GM12873 (cell line): ENCODE results near the gene NKX3-2.

Experiments
- TF ChIP-seq, protein P1 (sequence below): IDR thresholded peaks from 2 replicates; pipeline ENCODE4 v1.5.1; 2012; ENCODE audit warnings: low read depth, mild to moderate bottlenecking, moderate library complexity, low read length, control low read depth; ENCODE audit not compliant: insufficient read depth; ENCODE audit errors: missing control alignments

NKX3-2 gene

DNA sequence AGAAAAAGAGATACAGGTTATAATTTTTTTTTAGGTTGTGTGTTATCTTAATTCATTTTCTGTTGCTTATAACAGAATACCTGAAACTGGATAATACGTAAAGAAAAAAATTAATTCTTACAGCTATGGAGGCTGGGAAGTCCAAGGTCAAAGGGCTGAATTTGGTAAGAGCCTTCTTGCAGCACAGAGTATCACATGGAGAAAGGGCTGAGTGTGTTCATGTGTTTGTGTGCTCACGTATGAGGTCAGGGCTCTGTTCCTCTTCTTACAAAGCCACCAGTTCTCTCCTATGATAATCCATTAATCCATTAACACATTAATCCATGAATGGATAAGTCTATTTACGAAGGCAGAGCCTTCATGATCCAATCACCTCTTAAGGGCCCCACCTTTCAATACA is 51.6 kb downstream of the NKX3-2 start:
- TF ChIP-seq, protein P1, sequence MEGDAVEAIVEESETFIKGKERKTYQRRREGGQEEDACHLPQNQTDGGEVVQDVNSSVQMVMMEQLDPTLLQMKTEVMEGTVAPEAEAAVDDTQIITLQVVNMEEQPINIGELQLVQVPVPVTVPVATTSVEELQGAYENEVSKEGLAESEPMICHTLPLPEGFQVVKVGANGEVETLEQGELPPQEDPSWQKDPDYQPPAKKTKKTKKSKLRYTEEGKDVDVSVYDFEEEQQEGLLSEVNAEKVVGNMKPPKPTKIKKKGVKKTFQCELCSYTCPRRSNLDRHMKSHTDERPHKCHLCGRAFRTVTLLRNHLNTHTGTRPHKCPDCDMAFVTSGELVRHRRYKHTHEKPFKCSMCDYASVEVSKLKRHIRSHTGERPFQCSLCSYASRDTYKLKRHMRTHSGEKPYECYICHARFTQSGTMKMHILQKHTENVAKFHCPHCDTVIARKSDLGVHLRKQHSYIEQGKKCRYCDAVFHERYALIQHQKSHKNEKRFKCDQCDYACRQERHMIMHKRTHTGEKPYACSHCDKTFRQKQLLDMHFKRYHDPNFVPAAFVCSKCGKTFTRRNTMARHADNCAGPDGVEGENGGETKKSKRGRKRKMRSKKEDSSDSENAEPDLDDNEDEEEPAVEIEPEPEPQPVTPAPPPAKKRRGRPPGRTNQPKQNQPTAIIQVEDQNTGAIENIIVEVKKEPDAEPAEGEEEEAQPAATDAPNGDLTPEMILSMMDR, result no peak
